OCI-LY7 (cell line): ENCODE results near the gene MSH2. TPM values are rescaled to one million over a fixed set of nuclear protein-coding genes. Genes with fewer than 3 reads are reported as not detected.
A peak's percentile ranks its signal among the peaks of the same experiment; 100 is the strongest.

ENCODE experiments used
- BruUV-seq: library from RNA; stranded (reverse); fragments of 400-500 nt; replicated peaks from 2 replicates; lab custom pipeline; 2021; lab: Mats Ljungman, UMichigan
- CTCF ChIA-PET: fragments of 300-600 bp; sonication (Branson Sonifier 250); formaldehyde crosslinking; loops from one replicate; lab custom pipeline; 2022; ENCODE audit warnings: antibody characterized with exemption; ENCODE audit not compliant: unreplicated experiment; lab: Charles Lee
- POLR2A ChIA-PET: fragments of 300-600 bp; sonication (Branson Sonifier 250); formaldehyde crosslinking; loops from one replicate; lab custom pipeline; 2022; ENCODE audit warnings: antibody characterized with exemption; lab: Charles Lee
- DNase-seq: peaks from one replicate; pipeline ENCODE4 v3.0.0-alpha.2; 2015; ENCODE audit warnings: low spot score
- H2AFZ ChIP-seq: fragments of 200-600 bp; sonication (generic), shearing (Covaris generic); 2 replicates; pipeline ENCODE4 v1.6.1; 2014; ENCODE audit warnings: mild to moderate bottlenecking, antibody characterized with exemption, low read length, moderate library complexity
- H3K27ac ChIP-seq: fragments of 200-600 bp; sonication (generic); 2 replicates; pipeline ENCODE4 v1.5.1; 2014; ENCODE audit warnings: mixed run types, low read depth, mild to moderate bottlenecking, moderate library complexity, low read length, inconsistent platforms; ENCODE audit not compliant: poor library complexity, severe bottlenecking
- H3K36me3 ChIP-seq: fragments of 200-600 bp; sonication (generic); 2 replicates; pipeline ENCODE4 v1.6.1; 2014; ENCODE audit warnings: mild to moderate bottlenecking, antibody characterized with exemption, low read length, moderate library complexity, mixed read lengths; ENCODE audit not compliant: insufficient read depth
- H3K4me1 ChIP-seq: fragments of 200-600 bp; sonication (generic); 2 replicates; pipeline ENCODE4 v1.5.1; 2014; ENCODE audit warnings: mild to moderate bottlenecking, low read length; ENCODE audit not compliant: insufficient read depth, poor library complexity, severe bottlenecking
- H3K4me2 ChIP-seq: fragments of 200-600 bp; sonication (generic); 2 replicates; pipeline ENCODE4 v1.6.1; 2014; ENCODE audit warnings: mild to moderate bottlenecking, low read length
- H3K4me3 ChIP-seq: fragments of 200-600 bp; sonication (generic); 2 replicates; pipeline ENCODE4 v1.5.1; 2014; ENCODE audit warnings: mild to moderate bottlenecking, low read depth, low read length; ENCODE audit not compliant: poor library complexity, severe bottlenecking
- H3K79me2 ChIP-seq: fragments of 200-600 bp; sonication (generic); 2 replicates; pipeline ENCODE4 v1.6.1; 2016; ENCODE audit warnings: low read depth, mild to moderate bottlenecking, low read length, moderate library complexity, mixed read lengths; ENCODE audit not compliant: insufficient read depth
- H3K9me2 ChIP-seq: fragments of 200-600 bp; sonication (generic); 2 replicates; pipeline ENCODE4 v1.6.1; 2016; ENCODE audit warnings: mild to moderate bottlenecking, low read length, mixed read lengths; ENCODE audit not compliant: insufficient read depth
- H3K9me3 ChIP-seq: fragments of 200-600 bp; sonication (generic); 2 replicates; pipeline ENCODE4 v1.6.1; 2014; ENCODE audit warnings: mild to moderate bottlenecking, mixed run types, low read length, mixed read lengths
- H4K20me1 ChIP-seq: fragments of 200-600 bp; sonication (generic); 2 replicates; pipeline ENCODE4 v1.6.1; 2014; ENCODE audit warnings: mild to moderate bottlenecking, antibody characterized with exemption, low read length, moderate library complexity, mixed read lengths; ENCODE audit not compliant: insufficient read depth
- CTCF ChIP-seq: fragments of 200-600 bp; sonication (generic); conservative IDR thresholded peaks from 2 replicates; pipeline ENCODE4 v1.5.1; 2014; ENCODE audit warnings: mild to moderate bottlenecking, antibody characterized with exemption, low read length, moderate library complexity, mixed read lengths
- EZH2phosphoT487 ChIP-seq: fragments of 200-600 bp; sonication (generic); IDR thresholded peaks from 2 replicates; pipeline ENCODE4 v1.6.1; 2018; ENCODE audit warnings: low read depth, borderline replicate concordance, mild to moderate bottlenecking, mixed run types, antibody characterized with exemption, low read length, moderate library complexity, mixed read lengths
- intact Hi-C: fragments of 100-400 bp; cut with micrococcal nuclease; formaldehyde crosslinking; loops from one replicate; pipeline ENCODE4 v1.10.0; 2022; ENCODE audit not compliant: unreplicated experiment
- total RNA-seq, 2 experiments: library from RNA; depleted of rRNA in 1 of 2; stranded (reverse); fragments of >200 nt in 1 of 2; shearing (Covaris generic) in 1 of 2; gene quantifications; 2 replicates each; pipeline ENCODE4 v1.2.3, GENCODE V29; 2014 to 2022

The MSH2 gene
- total RNA-seq, 2 experiments from 2014 or later, result 96.8 to 97.8 TPM

GRCh38 chr2:47497843-47498460 lies 95.0 kb downstream of the MSH2 start:
- no TSS peak for BruUV-seq
- H3K9me2 ChIP-seq, result no peaks in the 10 kb centered on the region
- H3K36me3 ChIP-seq, result peaks cover 20% of the 10 kb centered on the region
- no peaks in the 10 kb centered on the region for H4K20me1 ChIP-seq
- no peaks in the 10 kb centered on the region for H3K79me2 ChIP-seq
- ChIA-PET POLR2A (no interaction called here), CTCF (no interaction called here)
- DNase-seq, result no peak
- peaks cover 17% of the 10 kb centered on the region for H3K4me1 ChIP-seq
- intact Hi-C loops, result no loop called here
- no peak overlapping the region for H3K4me2 ChIP-seq
- H3K9me3 ChIP-seq, result peaks cover 41% of the 10 kb centered on the region
- H3K27ac ChIP-seq, result no peak overlapping the region
- no peak overlapping the region for H3K4me3 ChIP-seq
- TF ChIP-seq CTCF (no peak), EZH2phosphoT487 (no peak)
- no peak overlapping the region for H2AFZ ChIP-seq

- Histone ChIP-seq H3K36me3 (peaks cover 20% of the 10 kb centered on the region), H3K27ac (no peak overlapping the region), H2AFZ (no peak overlapping the region), H3K9me2 (no peaks in the 10 kb centered on the region), H4K20me1 (no peaks in the 10 kb centered on the region), H3K79me2 (no peaks in the 10 kb centered on the region), H3K4me3 (no peak overlapping the region), H3K9me3 (peaks cover 41% of the 10 kb centered on the region), H3K4me2 (no peak overlapping the region), H3K4me1 (peaks cover 28% of the 10 kb centered on the region)
- DNase-seq, result no peak
- no TSS peak for BruUV-seq
- POLR2A ChIA-PET, result interaction anchor here (0.7 to 0.8 kb wide), 3 partner anchors 160 to 220 kb away, joined by 3 read pairs; no protein-coding TSS in a partner anchor
- CTCF ChIA-PET, result no interaction called here
- intact Hi-C loops, result no loop called here
- TF ChIP-seq CTCF (no peak), EZH2phosphoT487 (no peak)
Observed at GRCh38 chr2:47499093-47499492, 96.1 kb downstream of the MSH2 start.

GRCh38 chr2:47499621-47500309 lies 96.8 kb downstream of the MSH2 start:
- BruUV-seq, result no TSS peak
- POLR2A ChIA-PET, result interaction anchor here (0.8 to 1.0 kb wide), 3 partner anchors 215 to 317 kb away, joined by 3 read pairs; no protein-coding TSS in a partner anchor

More at GRCh38 chr2:47499621-47500309, 96.8 kb downstream of the MSH2 start:
- H2AFZ ChIP-seq, result no peak overlapping the region
- peak; percentile 51 for DNase-seq
- H3K9me2 ChIP-seq, result no peaks in the 10 kb centered on the region
- H4K20me1 ChIP-seq, result no peaks in the 10 kb centered on the region
- H3K4me1 ChIP-seq, result peaks cover 35% of the 10 kb centered on the region
- H3K27ac ChIP-seq, result no peak overlapping the region
- intact Hi-C loops, result loop anchor here (5.0 kb wide), 4 partner anchors 62 to 283 kb away; partner anchors contain the start of gene MSH6
- peaks cover 23% of the 10 kb centered on the region for H3K36me3 ChIP-seq
- no peak for TF ChIP-seq CTCF
- no peak for TF ChIP-seq EZH2phosphoT487
- H3K4me3 ChIP-seq, result no peak overlapping the region
- CTCF ChIA-PET, result no interaction called here
- H3K4me2 ChIP-seq, result no peak overlapping the region
- H3K79me2 ChIP-seq, result no peaks in the 10 kb centered on the region
- peaks cover 47% of the 10 kb centered on the region for H3K9me3 ChIP-seq
